Calu3 (cell line): ENCODE data around the gene HDGFL2. TPM values are rescaled to one million over a fixed set of nuclear protein-coding genes. Genes with fewer than 3 reads are reported as not detected.

ENCODE experiments used
- BruUV-seq: library from RNA; stranded (reverse); fragments of 400-500 nt; replicated peaks from 2 replicates; lab custom pipeline; 2021; lab: Mats Ljungman, UMichigan
- CTCF ChIA-PET: fragments of 300-600 bp; sonication (Branson Sonifier 250); formaldehyde crosslinking; loops from one replicate; lab custom pipeline; 2022; ENCODE audit warnings: antibody characterized with exemption; lab: Charles Lee
- DNase-seq: peaks from one replicate; pipeline ENCODE4 v3.0.0; 2022
- H3K27ac Mint-ChIP-seq: one replicate; pipeline ENCODE4 v1.8.0; 2022; ENCODE audit warnings: mixed read lengths; ENCODE audit not compliant: unreplicated experiment
- H3K27me3 Mint-ChIP-seq: one replicate; pipeline ENCODE4 v1.8.0; 2022; ENCODE audit warnings: mixed read lengths; ENCODE audit not compliant: unreplicated experiment
- H3K36me3 Mint-ChIP-seq: one replicate; pipeline ENCODE4 v1.8.0; 2022; ENCODE audit warnings: mild to moderate bottlenecking, moderate library complexity, mixed read lengths; ENCODE audit not compliant: insufficient read depth, unreplicated experiment
- H3K4me1 Mint-ChIP-seq: one replicate; pipeline ENCODE4 v1.8.0; 2022; ENCODE audit warnings: mild to moderate bottlenecking, low read depth, mixed read lengths; ENCODE audit not compliant: unreplicated experiment
- H3K4me3 Mint-ChIP-seq: one replicate; pipeline ENCODE4 v1.8.0; 2022; ENCODE audit warnings: mild to moderate bottlenecking, low read depth, moderate library complexity, mixed read lengths; ENCODE audit not compliant: unreplicated experiment
- H3K9me3 Mint-ChIP-seq: one replicate; pipeline ENCODE4 v1.8.0; 2022; ENCODE audit warnings: low read depth, mixed read lengths; ENCODE audit not compliant: unreplicated experiment
- CTCF ChIP-seq: fragments of 200-600 bp; IDR thresholded peaks from one replicate; pipeline ENCODE4 v1.8.0; 2022; ENCODE audit warnings: antibody characterized with exemption; ENCODE audit not compliant: unreplicated experiment
- intact Hi-C: fragments of 100-400 bp; cut with micrococcal nuclease; formaldehyde crosslinking; loops from one replicate; pipeline ENCODE4 v1.10.0; 2022; ENCODE audit not compliant: unreplicated experiment
- total RNA-seq: library from RNA; stranded (reverse); gene quantifications from 2 replicates; pipeline ENCODE4 v1.2.3, GENCODE V29; 2022

The HDGFL2 gene
- total RNA-seq, 1 experiment from 2014 or later, result 40.6 TPM

- no TSS peak for BruUV-seq
- H3K27me3 Mint-ChIP-seq, result no peaks in the 10 kb centered on the region
- DNase-seq, result no peak
Observed at GRCh38 chr19:4542896-4543841, 71.1 kb downstream of the HDGFL2 start.

GRCh38 chr19:4543842-4544647 lies 71.9 kb downstream of the HDGFL2 start:
- no peak for TF ChIP-seq CTCF
- Mint-ChIP-seq H3K27me3 (peaks cover 8% of the 10 kb centered on the region), H3K4me1 (peaks cover 9% of the 10 kb centered on the region), H3K27ac (no peak overlapping the region), H3K9me3 (no peaks in the 10 kb centered on the region), H3K4me3 (no peak overlapping the region), H3K36me3 (peaks cover 11% of the 10 kb centered on the region)
- no peak for DNase-seq
- intact Hi-C loops, result no loop called here
- CTCF ChIA-PET, result no interaction called here
- BruUV-seq, result no TSS peak

More at GRCh38 chr19:4542896-4543841, 71.1 kb downstream of the HDGFL2 start:
- Mint-ChIP-seq H3K9me3 (no peaks in the 10 kb centered on the region), H3K36me3 (peaks cover 11% of the 10 kb centered on the region), H3K27ac (no peak overlapping the region), H3K4me3 (no peak overlapping the region), H3K4me1 (peaks cover 16% of the 10 kb centered on the region)
- TF ChIP-seq CTCF, result no peak
- CTCF ChIA-PET, result no interaction called here
- intact Hi-C loops, result no loop called here

- peak; percentile 51 for DNase-seq
- peak; percentile 21 for TF ChIP-seq CTCF
- H3K9me3 Mint-ChIP-seq, result no peaks in the 10 kb centered on the region
- intact Hi-C loops, result no loop called here
- CTCF ChIA-PET, result interaction anchor here (1.2 kb wide), 1 partner anchor 13 kb away, joined by 3 read pairs; the partner anchor contains the start of gene PLIN5
- H3K4me3 Mint-ChIP-seq, result no peak overlapping the region
- H3K4me1 Mint-ChIP-seq, result no peaks in the 10 kb centered on the region
- BruUV-seq, result no TSS peak
- no peak overlapping the region for H3K27ac Mint-ChIP-seq
- H3K36me3 Mint-ChIP-seq, result no peaks in the 10 kb centered on the region
- peaks cover 28% of the 10 kb centered on the region for H3K27me3 Mint-ChIP-seq
Observed at GRCh38 chr19:4547303-4548237, 75.5 kb downstream of the HDGFL2 start.

- no peak overlapping the region for H3K27ac Mint-ChIP-seq
- no peak for TF ChIP-seq CTCF
- CTCF ChIA-PET, result interaction anchor here (1.2 kb wide), 1 partner anchor 13 kb away, joined by 3 read pairs; the partner anchor contains the start of gene PLIN5
- DNase-seq, result no peak
- intact Hi-C loops, result no loop called here
- H3K4me1 Mint-ChIP-seq, result no peaks in the 10 kb centered on the region
- peaks cover 34% of the 10 kb centered on the region for H3K27me3 Mint-ChIP-seq
- BruUV-seq, result no TSS peak
- H3K4me3 Mint-ChIP-seq, result no peak overlapping the region
- no peaks in the 10 kb centered on the region for H3K36me3 Mint-ChIP-seq
- H3K9me3 Mint-ChIP-seq, result peaks cover 4% of the 10 kb centered on the region
Observed at GRCh38 chr19:4548238-4548584, 76.1 kb downstream of the HDGFL2 start.
